Endothelial cell of umbilical vein (primary cell): Measurements from ENCODE around the gene C1orf116. TPM values are rescaled to one million over a fixed set of nuclear protein-coding genes. Genes with fewer than 3 reads are reported as not detected.

Experiments used
- BruUV-seq: library from RNA; stranded (reverse); fragments of 400-500 nt; replicated peaks from 2 replicates; lab custom pipeline; 2021; lab: Mats Ljungman, UMichigan
- CTCF ChIA-PET: fragments of 300-600, 350-600 bp; sonication (Branson Sonifier 250); formaldehyde crosslinking; loops from one replicate; lab custom pipeline; 2021; ENCODE audit warnings: antibody characterized with exemption, inconsistent platforms; lab: Charles Lee
- POLR2A ChIA-PET: fragments of 300-600, 350-600 bp; sonication (Branson Sonifier 250); formaldehyde crosslinking; loops from one replicate; lab custom pipeline; 2021; ENCODE audit warnings: antibody characterized with exemption, inconsistent platforms; lab: Charles Lee
- DNase-seq: peaks from one replicate; pipeline ENCODE4 v3.0.0-alpha.2; 2011; ENCODE audit warnings: low read depth, low spot score
- FAIRE-seq: peaks from 2 replicates; lab custom pipeline; 2011; peaks lifted over from hg19 to GRCh38; lab: Jason Lieb, UNC
- H2AFZ ChIP-seq: 2 replicates; pipeline ENCODE4 v1.6.0; 2012; ENCODE audit warnings: low read depth, low read length, control low read depth, inconsistent platforms
- H3K27ac ChIP-seq: 2 replicates; pipeline ENCODE4 v1.5.1; 2011; ENCODE audit warnings: low read depth, mild to moderate bottlenecking, control low read depth, low read length, moderate library complexity; ENCODE audit not compliant: insufficient read depth
- H3K27me3 ChIP-seq, 2 experiments: 2 replicates each; pipeline versions ENCODE4 v1.6.0 to v1.6.1; 2011; ENCODE audit warnings: low read length in 2 of 2, mixed read lengths in 1 of 2; ENCODE audit not compliant: control insufficient read depth in 2 of 2, insufficient read depth in 2 of 2
- H3K36me3 ChIP-seq, 2 experiments: 2 replicates in 1 of 2; 3 replicates in 1 of 2; pipeline ENCODE4 v1.5.1; 2011; ENCODE audit warnings: low read length in 2 of 2, mild to moderate bottlenecking in 1 of 2, moderate library complexity in 1 of 2; ENCODE audit not compliant: control insufficient read depth in 2 of 2, insufficient read depth in 2 of 2; ENCODE audit errors: extremely low read depth in 1 of 2
- H3K4me1 ChIP-seq: 3 replicates; pipeline ENCODE4 v1.5.1; 2011; ENCODE audit warnings: mild to moderate bottlenecking, low read length; ENCODE audit not compliant: control insufficient read depth, insufficient read depth; ENCODE audit errors: extremely low read depth
- H3K4me2 ChIP-seq: 2 replicates; pipeline ENCODE4 v1.6.1; 2011; ENCODE audit warnings: low read length, control low read depth, mixed read lengths; ENCODE audit not compliant: insufficient read depth
- H3K4me3 ChIP-seq, 3 experiments: fragments of 200-600 bp in 1 of 3; sonication (generic), shearing (Covaris generic) in 1 of 3; replicated peaks in 1 of 3; 2 replicates each; pipeline ENCODE4 v1.5.1; 2011 to 2016; ENCODE audit warnings: control low read depth in 3 of 3, low read length in 3 of 3, mild to moderate bottlenecking in 2 of 3, inconsistent platforms in 1 of 3, low read depth in 1 of 3, moderate library complexity in 1 of 3; ENCODE audit not compliant: insufficient read depth in 1 of 3
- H3K79me2 ChIP-seq: 2 replicates; pipeline ENCODE4 v1.6.0; 2012; ENCODE audit warnings: low read length, inconsistent platforms; ENCODE audit not compliant: control insufficient read depth, insufficient read depth
- H3K9ac ChIP-seq: replicated peaks from 2 replicates; pipeline ENCODE3; 2011; ENCODE audit warnings: low read length, control low read depth; ENCODE audit not compliant: insufficient read depth; ENCODE audit errors: extremely low read depth
- H3K9me1 ChIP-seq: replicated peaks from 3 replicates; pipeline ENCODE4 v1.6.0; 2011; ENCODE audit warnings: mild to moderate bottlenecking, low read length; ENCODE audit not compliant: control insufficient read depth, insufficient read depth; ENCODE audit errors: extremely low read depth
- H3K9me3 ChIP-seq: replicated peaks from 2 replicates; pipeline ENCODE4 v1.5.1; 2012; ENCODE audit warnings: low read length, inconsistent platforms; ENCODE audit not compliant: control insufficient read depth, insufficient read depth
- H4K20me1 ChIP-seq: replicated peaks from 2 replicates; pipeline ENCODE3; 2011; ENCODE audit warnings: mild to moderate bottlenecking, low read length; ENCODE audit not compliant: control insufficient read depth, insufficient read depth; ENCODE audit errors: extremely low read depth
- CTCF ChIP-seq, 2 donors: IDR thresholded peaks; 1 replicate in 1 of 2; 2 replicates in 1 of 2; pipeline ENCODE4 v1.5.1; 2011; ENCODE audit warnings: low read length in 2 of 2, mild to moderate bottlenecking in 2 of 2, moderate library complexity in 2 of 2, control low read depth in 1 of 2, inconsistent platforms in 1 of 2, low read depth in 1 of 2; ENCODE audit not compliant: insufficient read depth in 1 of 2; ENCODE audit errors: extremely low read depth in 1 of 2
- EZH2 ChIP-seq: IDR thresholded peaks from 2 replicates; pipeline ENCODE4 v1.6.1; 2012; ENCODE audit warnings: borderline replicate concordance, low read depth, mild to moderate bottlenecking, moderate library complexity, low read length, inconsistent platforms; ENCODE audit not compliant: severe bottlenecking
- FOS ChIP-seq: IDR thresholded peaks from 2 replicates; pipeline ENCODE4 v1.6.1; 2011; ENCODE audit warnings: mild to moderate bottlenecking, low read length, moderate library complexity, borderline replicate concordance; ENCODE audit not compliant: insufficient read depth
- GATA2 ChIP-seq: IDR thresholded peaks from 2 replicates; pipeline ENCODE4 v1.7.0; 2011; ENCODE audit warnings: low read depth, mild to moderate bottlenecking, moderate library complexity, mixed read lengths, low read length; ENCODE audit not compliant: insufficient read length, insufficient read depth
- JUN ChIP-seq: IDR thresholded peaks from 2 replicates; pipeline ENCODE4 v1.6.1; 2011; ENCODE audit warnings: borderline replicate concordance, low read depth; ENCODE audit not compliant: insufficient read length, insufficient read depth
- MAX ChIP-seq: IDR thresholded peaks from 2 replicates; pipeline ENCODE4 v1.6.1; 2011; ENCODE audit not compliant: insufficient read depth, insufficient read length
- MYC ChIP-seq: IDR thresholded peaks from one replicate; pipeline ENCODE4 v1.6.1; 2011; ENCODE audit warnings: mild to moderate bottlenecking, low read depth, low read length
- POLR2A ChIP-seq: IDR thresholded peaks from 2 replicates; pipeline ENCODE4 v1.6.1; 2012; ENCODE audit warnings: low read depth, mild to moderate bottlenecking, control low read depth, low read length
- POLR2AphosphoS5 ChIP-seq: IDR thresholded peaks from 2 replicates; pipeline ENCODE4 v1.6.1; 2012; ENCODE audit warnings: low read depth, mild to moderate bottlenecking, control low read depth, low read length, moderate library complexity; ENCODE audit not compliant: insufficient read depth
- dilution Hi-C: fragments of 300-500 bp; cut with MboI; formaldehyde crosslinking; loops from one replicate; pipeline ENCODE4 v1.15.0; 2019; ENCODE audit warnings: low sequenced_read_pairs; ENCODE audit not compliant: extremely low pct_ligation_motif_present
- intact Hi-C: fragments of 100-400 bp; cut with micrococcal nuclease; formaldehyde crosslinking; loops from one replicate; pipeline ENCODE4 v1.10.0; 2022
- polyA plus RNA-seq, 4 experiments: library from polyadenylated mRNA; depleted of rRNA in 3 of 4; stranded (reverse) in 3 of 4; unstranded in 1 of 4; fragments of >200 nt; gene quantifications; 2 replicates each; pipeline versions ENCODE4 v1.2.1 to v1.2.3, GENCODE V29; 2011 to 2012; ENCODE audit warnings: missing spikeins in 1 of 4
- total RNA-seq: library from RNA; stranded (reverse); gene quantifications from 2 replicates; pipeline ENCODE4 v1.2.3, GENCODE V29; 2021

C1orf116 gene
- total and polyA plus RNA-seq, 2 donors (not counting 3 experiments of a cell fraction or from before 2014, with no cell fraction given): 0.07 TPM; not detected in 1

GRCh38 chr1:207056673-207057072, 24.1 kb upstream of the C1orf116 start:
- intact Hi-C loops: no loop called here
- BruUV-seq: no TSS peak
- TF ChIP-seq EZH2: no peak
- no peak for TF ChIP-seq CTCF (IDR thresholded peaks at IDR 0.05; ENCODE audit: extremely low read depth in 1 of 2, insufficient read depth in 1 of 2, low read depth in 1 of 2, low read length in 2 of 2)
- no peak for TF ChIP-seq FOS
- TF ChIP-seq POLR2A: no peak
- TF ChIP-seq MYC: no peak

GRCh38 chr1:207055386-207056001, 22.9 kb upstream of the C1orf116 start:
- POLR2A ChIA-PET: no interaction called here
- Histone ChIP-seq H3K4me1 (peaks cover 10% of the 10 kb centered on the region), H3K9me1 (no peaks in the 10 kb centered on the region), H3K9ac (no peak overlapping the region), H3K79me2 (no peaks in the 10 kb centered on the region), H3K27me3 (peaks cover 0 to 5% of the 10 kb centered on the region in 2 experiments), H2AFZ (no peak overlapping the region), H4K20me1 (no peaks in the 10 kb centered on the region), H3K27ac (no peak overlapping the region), H3K4me2 (no peak overlapping the region), H3K9me3 (no peaks in the 10 kb centered on the region), H3K36me3 (no peaks in the 10 kb centered on the region), H3K4me3 (no peak overlapping the region)
- CTCF ChIA-PET: interaction anchor here (1.2 kb wide), 1 partner anchor 10 kb away, joined by 3 read pairs; no protein-coding TSS in a partner anchor
- DNase-seq (no peak), FAIRE-seq (no peak)
- dilution Hi-C loops: no loop called here
- BruUV-seq: no TSS peak
- intact Hi-C loops: no loop called here
- TF ChIP-seq POLR2A (no peak), JUN (no peak), MAX (no peak), POLR2AphosphoS5 (no peak), GATA2 (no peak), MYC (no peak), CTCF (IDR thresholded peaks at IDR 0.05; ENCODE audit: extremely low read depth in 1 of 2, insufficient read depth in 1 of 2, low read depth in 1 of 2, low read length in 2 of 2) (no peak), FOS (no peak), EZH2 (no peak)

More at GRCh38 chr1:207056673-207057072, 24.1 kb upstream of the C1orf116 start:
- Histone ChIP-seq H3K9me1 (no peaks in the 10 kb centered on the region), H3K27ac (no peak overlapping the region), H2AFZ (no peak overlapping the region), H3K4me3 (no peak overlapping the region), H3K27me3 (peaks cover 0 to 5% of the 10 kb centered on the region in 2 experiments), H3K79me2 (no peaks in the 10 kb centered on the region), H3K36me3 (no peaks in the 10 kb centered on the region), H3K4me2 (no peak overlapping the region), H4K20me1 (no peaks in the 10 kb centered on the region), H3K9ac (no peak overlapping the region), H3K9me3 (no peaks in the 10 kb centered on the region), H3K4me1 (peaks cover 4% of the 10 kb centered on the region)
- POLR2A ChIA-PET: no interaction called here
- dilution Hi-C loops: no loop called here
- DNase-seq (no peak), FAIRE-seq (no peak)
- CTCF ChIA-PET: interaction anchor here (1.2 kb wide), 1 partner anchor 12 kb away, joined by 3 read pairs; no protein-coding TSS in a partner anchor
